ENCODE results near the gene MYL11. TPM values are rescaled to one million over a fixed set of nuclear protein-coding genes. Genes with fewer than 3 reads are reported as not detected.
"Not testable (repeated sequence)": the region's sequence is repeated elsewhere in the genome, so short reads cannot be mapped to it uniquely, and the experiment has no call there.

The MYL11 gene
- polyA plus RNA-seq, 1 donor: 14.6 TPM

DNA sequence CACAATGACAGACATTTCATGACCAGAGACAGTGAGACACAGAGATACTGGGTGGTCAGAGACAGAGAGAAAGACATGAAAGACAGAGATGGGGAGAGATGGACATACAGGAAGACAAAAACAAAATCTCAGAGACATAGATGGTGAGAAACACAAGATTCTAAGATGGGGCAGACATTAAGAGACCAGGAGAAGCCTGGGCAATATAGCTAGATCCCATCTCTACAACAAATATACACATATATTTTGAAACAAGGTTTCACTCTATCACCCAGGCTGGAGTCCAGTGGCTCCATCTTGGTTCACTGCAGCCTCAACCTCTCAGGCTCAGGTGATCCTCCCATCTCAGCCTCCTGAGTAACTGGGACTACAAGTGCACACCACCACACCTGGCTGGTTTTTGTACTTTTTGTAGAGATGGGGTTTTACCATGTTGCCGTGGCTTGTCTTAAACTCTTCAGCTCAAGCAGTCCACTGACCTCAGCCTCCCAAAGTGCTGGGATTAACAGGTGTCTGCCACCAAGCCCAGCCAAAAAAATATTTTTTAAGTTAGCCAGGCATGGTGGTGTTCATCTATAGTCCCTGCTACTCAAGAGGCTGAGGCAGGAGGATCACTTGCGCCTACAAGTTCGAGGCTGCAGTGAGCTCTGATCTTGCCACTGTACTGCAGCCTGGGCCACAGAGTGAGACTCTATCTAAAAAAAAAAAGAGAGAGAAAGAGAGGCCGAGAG lies 5.6 kb downstream of the MYL11 start:
- Histone ChIP-seq H3K4me3 (ENCODE audit: low read length) (no peak overlapping the region), H3K27me3 (ENCODE audit: control insufficient read depth, insufficient read depth, low read length) (no peaks in the 10 kb centered on the region), H3K9me3 (ENCODE audit: control insufficient read depth, low read depth, low read length) (no peaks in the 10 kb centered on the region), H3K36me3 (ENCODE audit: control insufficient read depth, insufficient read depth, low read length) (peaks cover 2% of the 10 kb centered on the region), H3K27ac (ENCODE audit: low read length) (no peak overlapping the region), H3K4me1 (ENCODE audit: control insufficient read depth, insufficient read depth, low read length) (peaks cover 10% of the 10 kb centered on the region)
- DNase-seq: no peak
- WGBS (ENCODE audit: insufficient coverage, low lambda C conversion rate): no CpG with 5 or more reads among the region's 4 CpGs

DNA sequence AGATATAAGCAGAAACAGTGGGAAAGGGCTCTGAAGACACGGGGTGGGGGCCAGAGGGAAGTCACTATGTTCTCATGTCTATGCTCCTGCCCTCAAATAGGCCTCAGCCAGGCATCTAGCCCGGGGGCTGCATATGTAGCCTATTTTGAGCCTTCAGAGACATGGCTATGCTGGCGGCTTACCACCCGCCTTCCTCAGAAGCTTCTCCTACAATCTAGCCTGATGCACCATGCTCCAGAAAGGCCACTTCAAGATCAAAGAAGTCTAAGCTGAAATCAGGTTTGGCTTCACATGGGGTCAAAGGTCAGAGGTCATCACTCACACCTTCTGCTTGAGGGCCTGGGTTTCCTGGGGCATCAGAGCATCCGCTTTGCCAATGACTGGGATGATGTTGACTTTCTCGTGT lies 6.2 kb downstream of the MYL11 start:
- H3K4me1 ChIP-seq (ENCODE audit: control insufficient read depth, insufficient read depth, low read length): peaks cover 10% of the 10 kb centered on the region
- no CpG with 5 or more reads among the region's 6 CpGs for WGBS (ENCODE audit: insufficient coverage, low lambda C conversion rate)
- no peaks in the 10 kb centered on the region for H3K9me3 ChIP-seq (ENCODE audit: control insufficient read depth, low read depth, low read length)
- H3K27ac ChIP-seq (ENCODE audit: low read length): no peak overlapping the region
- peaks cover 2% of the 10 kb centered on the region for H3K36me3 ChIP-seq (ENCODE audit: control insufficient read depth, insufficient read depth, low read length)
- no peaks in the 10 kb centered on the region for H3K27me3 ChIP-seq (ENCODE audit: control insufficient read depth, insufficient read depth, low read length)
- no peak overlapping the region for H3K4me3 ChIP-seq (ENCODE audit: low read length)
- no peak for DNase-seq

DNA sequence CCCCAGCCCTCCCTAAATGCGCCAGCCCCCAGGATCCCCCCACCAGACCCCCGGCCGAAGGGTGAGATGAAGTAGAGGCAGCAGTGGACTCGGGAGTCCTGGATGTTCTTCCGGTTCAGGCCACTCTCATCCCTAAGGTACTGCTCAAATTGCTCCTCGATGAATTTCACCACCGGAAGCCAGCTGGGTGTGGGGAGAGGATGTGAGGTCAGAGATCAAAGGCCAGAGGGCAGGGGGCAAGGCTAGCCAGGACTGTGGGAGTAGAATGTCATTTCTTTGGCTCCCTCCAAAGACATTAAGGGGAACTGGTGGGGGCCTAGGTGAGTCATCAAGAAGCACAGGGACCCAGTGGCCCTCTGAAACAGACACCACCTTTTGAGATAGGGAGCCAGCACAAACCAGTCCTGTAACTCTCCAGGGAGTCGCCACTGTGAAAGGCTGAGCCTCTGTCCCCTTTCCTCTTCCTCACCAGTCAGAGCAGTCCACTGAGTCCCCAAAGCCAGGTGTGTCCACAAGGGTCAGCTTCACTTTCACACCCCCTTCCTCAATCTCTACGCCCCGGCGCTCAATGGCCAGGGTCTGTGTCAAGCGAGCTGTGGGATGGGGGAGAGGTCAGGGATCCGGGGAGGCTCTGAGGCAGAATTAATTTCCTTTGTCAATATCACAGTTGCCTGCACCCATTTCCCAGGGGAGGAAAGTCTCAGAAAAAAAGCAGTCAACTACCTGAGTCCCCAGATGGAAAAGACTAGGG lies 6.9 kb downstream of the MYL11 start:
- no CpG with 5 or more reads among the region's 13 CpGs for WGBS (ENCODE audit: insufficient coverage, low lambda C conversion rate)
- H3K36me3 ChIP-seq (ENCODE audit: control insufficient read depth, insufficient read depth, low read length): peaks cover 2% of the 10 kb centered on the region
- no peak overlapping the region for H3K4me3 ChIP-seq (ENCODE audit: low read length)
- no peaks in the 10 kb centered on the region for H3K9me3 ChIP-seq (ENCODE audit: control insufficient read depth, low read depth, low read length)
- peaks cover 10% of the 10 kb centered on the region for H3K4me1 ChIP-seq (ENCODE audit: control insufficient read depth, insufficient read depth, low read length)
- DNase-seq: no peak
- no peak overlapping the region for H3K27ac ChIP-seq (ENCODE audit: low read length)
- H3K27me3 ChIP-seq (ENCODE audit: control insufficient read depth, insufficient read depth, low read length): no peaks in the 10 kb centered on the region

DNA sequence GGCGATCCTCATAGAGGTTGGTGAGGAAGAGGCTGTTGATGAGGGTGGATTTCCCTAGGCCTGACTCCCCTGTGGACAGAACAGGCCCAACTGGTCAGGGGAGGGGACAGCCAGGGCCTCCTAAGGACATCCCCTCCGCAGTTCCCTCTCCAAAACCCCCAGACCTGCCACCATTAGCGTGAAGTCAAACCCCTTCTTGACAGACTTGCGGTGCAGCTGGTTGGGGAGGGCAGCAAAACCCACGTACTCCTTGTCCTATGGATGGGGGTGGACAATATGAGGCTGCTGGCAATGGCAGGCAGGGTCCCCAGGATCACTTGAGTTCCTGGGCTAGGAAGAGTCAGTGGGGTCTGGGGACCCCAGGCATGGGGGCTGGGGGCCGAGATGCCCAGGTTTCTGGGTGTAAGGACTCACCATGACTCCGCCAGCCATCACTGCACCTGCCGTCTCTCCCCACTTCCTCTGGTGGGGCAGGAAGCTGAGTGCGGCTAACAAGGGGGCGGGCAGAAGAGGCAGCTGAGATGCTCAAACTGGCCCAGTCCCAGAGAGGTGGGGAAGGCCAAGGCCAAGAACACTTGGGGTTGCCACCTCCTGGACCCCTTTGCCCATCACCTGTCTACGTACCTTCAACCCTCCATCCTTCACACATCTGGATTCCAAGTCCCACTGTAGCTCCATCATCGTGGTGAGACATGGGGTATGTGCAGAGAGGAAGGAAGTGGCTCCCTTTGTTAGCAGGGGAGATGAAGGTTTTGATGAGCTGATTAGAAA lies 7.7 kb downstream of the MYL11 start, which contains the start of gene SEPTIN1:
SEPTIN1 (minus strand) TSS at position 451 of the 771 bp plus-strand sequence; CDS start at position 432, 19 bp downstream.
- Histone ChIP-seq H3K27me3 (ENCODE audit: control insufficient read depth, insufficient read depth, low read length) (no peaks in the 10 kb centered on the region), H3K4me3 (ENCODE audit: low read length) (no peak within 1 kb of the TSS), H3K27ac (ENCODE audit: low read length) (no peak within 1 kb of the TSS), H3K4me1 (ENCODE audit: control insufficient read depth, insufficient read depth, low read length) (peaks cover 7% of the 10 kb centered on the region), H3K36me3 (ENCODE audit: control insufficient read depth, insufficient read depth, low read length) (peaks cover 2% of the 10 kb centered on the region), H3K9me3 (ENCODE audit: control insufficient read depth, low read depth, low read length) (no peaks in the 10 kb centered on the region)
- no CpG with 5 or more reads among the region's 12 CpGs for WGBS (ENCODE audit: insufficient coverage, low lambda C conversion rate)
- DNase-seq: no peak

DNA sequence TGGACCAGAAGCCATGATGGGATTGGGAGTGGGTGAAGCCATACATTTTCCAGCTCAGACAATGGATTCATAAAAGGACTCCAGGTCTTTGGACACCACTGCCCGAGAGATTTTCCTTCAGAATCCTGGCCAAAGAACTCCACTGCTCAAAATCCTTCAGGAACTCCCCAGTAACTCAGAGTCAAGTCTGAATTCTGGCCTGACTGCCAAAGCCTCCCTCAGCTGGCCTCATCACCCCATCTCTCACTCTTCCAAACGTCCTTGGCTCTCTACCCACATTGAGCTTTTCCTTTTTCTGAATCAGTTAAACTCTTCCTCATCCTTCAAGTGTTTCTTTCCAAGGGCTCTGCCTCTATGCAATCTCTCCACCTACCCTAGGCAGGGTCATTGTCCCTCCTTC lies 8.9 kb downstream of the MYL11 start:
- Histone ChIP-seq H3K9me3 (ENCODE audit: control insufficient read depth, low read depth, low read length) (no peaks in the 10 kb centered on the region), H3K36me3 (ENCODE audit: control insufficient read depth, insufficient read depth, low read length) (peaks cover 2% of the 10 kb centered on the region), H3K27me3 (ENCODE audit: control insufficient read depth, insufficient read depth, low read length) (no peaks in the 10 kb centered on the region), H3K27ac (ENCODE audit: low read length) (no peak overlapping the region), H3K4me1 (ENCODE audit: control insufficient read depth, insufficient read depth, low read length) (peaks cover 5% of the 10 kb centered on the region), H3K4me3 (ENCODE audit: low read length) (no peak overlapping the region)
- no peak for DNase-seq
- 43% methylated on average over 1 of the region's 2 CpGs for whole genome bisulfite sequencing (ENCODE audit: insufficient coverage, low lambda C conversion rate)

DNA sequence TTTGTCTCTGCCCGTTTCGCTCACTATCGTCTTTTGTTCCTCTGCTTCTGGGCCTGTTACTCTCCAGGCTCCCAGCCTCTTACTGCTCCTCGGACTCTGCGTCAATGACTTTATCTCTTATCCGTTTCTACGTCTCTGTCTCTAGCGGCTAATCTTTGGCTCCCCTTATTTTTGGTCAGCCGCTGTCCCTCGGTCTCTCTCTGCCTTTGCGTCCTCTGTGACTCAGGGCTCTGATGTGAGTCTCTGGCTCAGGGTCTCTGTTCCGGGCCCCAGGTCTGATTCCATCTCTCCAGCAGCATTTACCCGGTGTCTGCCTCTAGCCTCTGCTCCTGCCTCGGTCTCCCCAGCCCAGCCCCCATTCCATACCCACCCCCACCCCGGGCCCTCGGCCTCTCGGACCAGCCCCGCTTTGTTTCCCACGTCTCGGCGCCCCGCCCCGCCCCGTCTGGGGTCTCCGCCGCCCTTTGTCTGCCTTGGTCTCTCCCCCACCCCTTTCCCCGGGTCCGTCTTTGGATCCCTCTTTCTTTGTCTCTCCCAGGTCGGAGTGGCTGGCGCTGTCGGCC lies 20.1 kb downstream of the MYL11 start:
- peak in 1 of 2 donors; percentile 45 for DNase-seq
- peak overlapping the region; percentile 70 for H3K27ac ChIP-seq (ENCODE audit: low read length)
- WGBS (ENCODE audit: insufficient coverage, low lambda C conversion rate): 18% methylated on average over 3 of the region's 31 CpGs
- peaks cover 17% of the 10 kb centered on the region for H3K4me1 ChIP-seq (ENCODE audit: control insufficient read depth, insufficient read depth, low read length)
- peaks cover 16% of the 10 kb centered on the region for H3K36me3 ChIP-seq (ENCODE audit: control insufficient read depth, insufficient read depth, low read length)
- H3K27me3 ChIP-seq (ENCODE audit: control insufficient read depth, insufficient read depth, low read length): no peaks in the 10 kb centered on the region
- peaks cover 3% of the 10 kb centered on the region for H3K9me3 ChIP-seq (ENCODE audit: control insufficient read depth, low read depth, low read length)
- H3K4me3 ChIP-seq (ENCODE audit: low read length): peak overlapping the region; percentile 70

DNA sequence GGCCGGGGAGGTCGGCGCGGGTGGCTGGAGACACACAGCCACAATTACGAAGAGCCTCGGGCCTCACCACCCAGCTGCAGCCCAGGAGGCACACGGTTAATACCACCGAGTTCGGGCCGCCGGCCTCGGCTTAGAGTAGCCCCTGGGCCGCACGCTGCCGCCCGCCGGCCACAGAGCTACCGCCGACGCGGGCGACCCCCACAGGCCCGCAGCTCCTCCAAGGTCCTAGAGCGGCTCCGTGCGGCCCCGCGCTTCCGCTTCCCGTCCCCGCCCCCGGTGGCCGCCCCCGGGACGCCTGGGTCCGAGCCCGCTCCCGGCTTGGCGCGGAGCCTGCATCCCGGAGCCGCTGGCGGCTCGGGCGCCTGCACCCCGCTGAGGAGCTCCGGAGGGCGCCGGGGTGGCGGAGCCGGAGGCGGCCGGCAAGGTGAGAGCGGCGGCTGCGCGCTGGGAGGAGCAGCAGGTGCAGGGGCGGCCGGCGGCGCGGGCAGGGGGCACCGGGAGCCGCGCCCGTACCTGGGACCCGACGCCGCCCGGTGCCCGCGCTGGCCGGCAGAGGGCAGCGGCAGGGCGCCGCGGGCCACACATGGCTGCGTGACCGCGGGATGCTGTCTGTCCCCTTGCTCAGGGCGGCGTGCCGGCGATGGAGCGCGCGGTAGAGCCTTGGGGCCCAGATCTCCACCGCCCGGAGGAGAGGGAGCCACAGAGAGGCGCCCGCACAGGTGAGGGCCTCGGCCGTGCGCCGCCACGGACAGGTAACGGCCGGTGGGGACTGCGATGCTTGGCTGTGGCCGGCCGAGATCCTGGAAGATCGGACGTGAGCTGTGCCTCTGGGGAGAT lies 20.8 kb downstream of the MYL11 start, which contains the start of gene ZNF48:
ZNF48 (plus strand) TSS at position 266 of the 837 bp plus-strand sequence; CDS start at position 641, 375 bp downstream.
- H3K4me1 ChIP-seq (ENCODE audit: control insufficient read depth, insufficient read depth, low read length): peaks cover 20% of the 10 kb centered on the region
- peaks cover 7% of the 10 kb centered on the region for H3K9me3 ChIP-seq (ENCODE audit: control insufficient read depth, low read depth, low read length)
- WGBS (ENCODE audit: insufficient coverage, low lambda C conversion rate): no CpG with 5 or more reads among the region's 103 CpGs
- H3K4me3 ChIP-seq (ENCODE audit: low read length): peak within 1 kb of the TSS; percentile 80
- H3K27me3 ChIP-seq (ENCODE audit: control insufficient read depth, insufficient read depth, low read length): no peaks in the 10 kb centered on the region
- DNase-seq: peak; percentile 83 to 93
- H3K36me3 ChIP-seq (ENCODE audit: control insufficient read depth, insufficient read depth, low read length): peaks cover 16% of the 10 kb centered on the region
- peak within 1 kb of the TSS; percentile 70 for H3K27ac ChIP-seq (ENCODE audit: low read length)

DNA sequence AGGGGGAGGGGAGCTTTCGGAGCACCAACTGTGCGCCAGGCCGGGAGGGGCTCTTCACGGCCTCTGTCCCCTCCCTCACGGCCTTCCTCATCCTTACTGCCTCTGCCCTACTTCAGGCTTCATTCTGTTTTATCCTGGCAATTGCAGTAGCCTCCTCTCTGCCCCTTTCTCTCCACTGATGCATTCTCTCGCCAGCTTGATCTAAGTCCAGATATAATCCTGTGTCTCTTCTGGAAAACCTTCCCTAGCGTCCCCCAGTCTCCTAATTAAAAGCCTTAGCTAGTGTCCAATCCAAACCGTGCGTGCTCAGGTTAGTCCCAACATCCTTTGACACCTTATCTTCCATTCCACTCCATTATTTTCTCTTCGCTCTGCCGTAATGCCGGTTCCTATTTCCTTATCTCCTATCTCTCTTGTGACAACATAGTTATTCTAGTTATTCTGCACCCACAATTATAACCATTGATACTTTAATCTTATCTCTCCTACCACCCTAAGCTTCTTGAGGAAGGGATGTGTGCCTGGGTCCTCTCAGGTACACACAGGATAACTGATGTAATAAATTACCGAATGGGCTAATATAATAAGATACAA lies 21.5 kb downstream of the MYL11 start:
- peak overlapping the region; percentile 80 for H3K4me3 ChIP-seq (ENCODE audit: low read length)
- H3K27ac ChIP-seq (ENCODE audit: low read length): peak overlapping the region; percentile 66
- peaks cover 21% of the 10 kb centered on the region for H3K4me1 ChIP-seq (ENCODE audit: control insufficient read depth, insufficient read depth, low read length)
- WGBS (ENCODE audit: insufficient coverage, low lambda C conversion rate): 7% methylated on average over 7 of the region's 13 CpGs
- H3K9me3 ChIP-seq (ENCODE audit: control insufficient read depth, low read depth, low read length): peaks cover 7% of the 10 kb centered on the region
- no peaks in the 10 kb centered on the region for H3K27me3 ChIP-seq (ENCODE audit: control insufficient read depth, insufficient read depth, low read length)
- peak in 1 of 2 donors; percentile 53 for DNase-seq
- H3K36me3 ChIP-seq (ENCODE audit: control insufficient read depth, insufficient read depth, low read length): peaks cover 16% of the 10 kb centered on the region

DNA sequence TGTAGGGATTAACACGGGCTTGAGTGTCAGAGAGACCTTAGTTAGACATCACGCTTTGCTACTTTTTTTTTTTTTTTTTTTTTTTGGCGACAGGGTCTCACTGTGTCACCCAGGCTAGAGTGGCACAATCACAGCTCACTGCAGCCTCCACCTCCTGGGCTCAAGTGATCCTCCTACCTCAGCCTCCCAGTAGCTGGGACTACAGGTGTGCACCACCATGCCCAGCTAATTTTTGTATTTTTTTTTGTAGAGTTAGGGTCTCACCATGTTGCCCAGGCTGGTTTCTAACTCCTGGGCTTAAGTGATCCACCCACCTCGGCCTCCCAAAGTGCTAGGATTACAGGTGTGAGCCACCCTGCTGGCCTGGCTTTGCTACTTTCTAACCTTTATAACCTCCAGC lies 22.0 kb downstream of the MYL11 start:
- Histone ChIP-seq H3K36me3 (ENCODE audit: control insufficient read depth, insufficient read depth, low read length) (peaks cover 16% of the 10 kb centered on the region), H3K4me1 (ENCODE audit: control insufficient read depth, insufficient read depth, low read length) (peaks cover 26% of the 10 kb centered on the region)
- H3K27me3 ChIP-seq (ENCODE audit: control insufficient read depth, insufficient read depth, low read length); H3K4me3 ChIP-seq (ENCODE audit: low read length); DNase-seq; H3K27ac ChIP-seq (ENCODE audit: low read length); H3K9me3 ChIP-seq (ENCODE audit: control insufficient read depth, low read depth, low read length): not testable (repeated sequence)
- WGBS (ENCODE audit: insufficient coverage, low lambda C conversion rate): no CpG with 5 or more reads among the region's 4 CpGs
